Tibial artery (tissue), 4 donors: ENCODE measurements around the gene ZNF799.
A peak's percentile ranks its signal among the peaks of the same experiment; 100 is the strongest.
"Not testable (repeated sequence)": the region's sequence is repeated elsewhere in the genome, so short reads cannot be mapped to it uniquely, and the experiment has no call there.

ENCODE experiments used
- DNase-seq, 2 donors: peaks; one replicate each; pipeline ENCODE4 v3.0.0-alpha.2; 2019
- H3K27ac ChIP-seq, 2 donors: fragments of 200-600 bp; sonication (generic) in 1 of 2; 1 replicate in 1 of 2; 2 replicates in 1 of 2; pipeline ENCODE4 v1.5.1; 2018 to 2019; ENCODE audit warnings: mild to moderate bottlenecking in 1 of 2
- H3K27me3 ChIP-seq, 2 donors: fragments of 200-600 bp; sonication (generic) in 1 of 2; one replicate each; pipeline versions ENCODE4 v1.5.1 to v1.6.0; 2016 to 2019
- H3K36me3 ChIP-seq, 3 donors: fragments of 200-600 bp; sonication (generic) in 2 of 3; one replicate each; pipeline ENCODE4 v1.5.1; 2016 to 2019; ENCODE audit warnings: mild to moderate bottlenecking in 2 of 3
- H3K4me1 ChIP-seq, 4 donors: fragments of 200-600 bp; sonication (generic) in 2 of 4; 1 replicate in 3 of 4; 2 replicates in 1 of 4; pipeline ENCODE4 v1.5.1; 2016 to 2019
- H3K4me3 ChIP-seq, 2 donors: fragments of 200-600 bp; sonication (generic) in 1 of 2; 1 replicate in 1 of 2; 2 replicates in 1 of 2; pipeline ENCODE4 v1.5.1; 2018 to 2019; ENCODE audit warnings: mild to moderate bottlenecking in 2 of 2
- H3K9me3 ChIP-seq, 3 donors: fragments of 200-600 bp; sonication (generic) in 1 of 3; one replicate each; pipeline ENCODE4 v1.5.1; 2016 to 2019
- CTCF ChIP-seq, 2 experiments: fragments of 200-600 bp in 1 of 2; fragments of 450-650 bp in 1 of 2; IDR thresholded peaks; one replicate each; pipeline ENCODE4 v1.5.1; 2017 to 2019; ENCODE audit warnings: antibody characterized with exemption in 2 of 2, mild to moderate bottlenecking in 1 of 2, moderate library complexity in 1 of 2
- intact Hi-C: fragments of 100-400 bp; cut with DNase I; formaldehyde crosslinking; loops from one replicate; pipeline ENCODE4 v1.15.0; 2023; ENCODE audit warnings: low total_unique reads

ZNF799 gene

GRCh38 chr19:12380444-12380737 is 20.7 kb downstream of the ZNF799 start:
- intact Hi-C loops: no loop called here
- TF ChIP-seq CTCF (IDR thresholded peaks at IDR 0.05): no peak
- H3K4me3 ChIP-seq: no peak overlapping the region

GRCh38 chr19:12379732-12380443 is 21.2 kb downstream of the ZNF799 start:
- Histone ChIP-seq H3K27ac (no peak overlapping the region), H3K4me1 (no peaks in the 10 kb centered on the region), H3K4me3 (no peak overlapping the region), H3K9me3 (peaks cover 0 to 46% (median 19%) of the 10 kb centered on the region in 3 donors), H3K27me3 (no peaks in the 10 kb centered on the region), H3K36me3 (peaks cover 43 to 54% (median 46%) of the 10 kb centered on the region in 3 donors)
- intact Hi-C loops: no loop called here
- no peak for DNase-seq
- no peak for TF ChIP-seq CTCF (IDR thresholded peaks at IDR 0.05)

More at GRCh38 chr19:12380444-12380737, 20.7 kb downstream of the ZNF799 start:
- Histone ChIP-seq H3K9me3 (peaks cover 0 to 46% (median 19%) of the 10 kb centered on the region in 3 donors), H3K36me3 (peaks cover 43 to 54% (median 46%) of the 10 kb centered on the region in 3 donors), H3K27ac (no peak overlapping the region), H3K27me3 (no peaks in the 10 kb centered on the region), H3K4me1 (no peaks in the 10 kb centered on the region)
- no peak for DNase-seq

GRCh38 chr19:12374026-12374425 is 27.0 kb downstream of the ZNF799 start:
- no peak for DNase-seq
- H3K9me3 ChIP-seq: peaks cover 0 to 20% (median 0%) of the 10 kb centered on the region in 3 donors
- intact Hi-C loops: no loop called here
- no peaks in the 10 kb centered on the region for H3K27me3 ChIP-seq
- TF ChIP-seq CTCF (IDR thresholded peaks at IDR 0.05): no peak
- no peak overlapping the region for H3K27ac ChIP-seq
- no peak overlapping the region for H3K4me3 ChIP-seq
- H3K4me1 ChIP-seq: no peaks in the 10 kb centered on the region
- H3K36me3 ChIP-seq: peaks cover 0 to 8% (median under 1%) of the 10 kb centered on the region in 3 donors

- TF ChIP-seq CTCF (IDR thresholded peaks at IDR 0.05): peak; percentile 63 to 75
- peak; percentile 98 to 99 for DNase-seq
- H3K27me3 ChIP-seq: no peaks in the 10 kb centered on the region
- peaks cover 0 to 18% (median 9%) of the 10 kb centered on the region in 4 donors for H3K4me1 ChIP-seq
- peak within 1 kb of the TSS; percentile 79 to 86 for H3K4me3 ChIP-seq
- H3K36me3 ChIP-seq: no peaks in the 10 kb centered on the region
- H3K9me3 ChIP-seq: no peaks in the 10 kb centered on the region
- intact Hi-C loops: loop anchor here (1.0 kb wide), 1 partner anchor 32 kb away; the partner anchor contains the start of gene ZNF563
- H3K27ac ChIP-seq: peak within 1 kb of the TSS; percentile 95 to 97
These were observed 35.6 kb downstream of the ZNF799 start, which contains the start of gene ZNF442 for GRCh38 chr19:12365236-12366162. ZNF442 (minus strand) TSS chr19:12365683; CDS start chr19:12363631, 2,052 bp downstream.

- peaks cover 0 to 18% (median 9%) of the 10 kb centered on the region in 4 donors for H3K4me1 ChIP-seq
- H3K27me3 ChIP-seq: no peaks in the 10 kb centered on the region
- peak overlapping the region; percentile 95 to 97 for H3K27ac ChIP-seq
- H3K9me3 ChIP-seq: no peaks in the 10 kb centered on the region
- peak; percentile 20 to 66 for DNase-seq
- peak overlapping the region; percentile 79 to 86 for H3K4me3 ChIP-seq
- no peaks in the 10 kb centered on the region for H3K36me3 ChIP-seq
- no peak for TF ChIP-seq CTCF (IDR thresholded peaks at IDR 0.05)
- intact Hi-C loops: loop anchor here (1.0 kb wide), 1 partner anchor 31 kb away; the partner anchor contains the start of gene ZNF563
These were observed 36.5 kb downstream of the ZNF799 start for GRCh38 chr19:12364391-12365235.

- H3K27ac ChIP-seq, H3K36me3 ChIP-seq, DNase-seq, H3K27me3 ChIP-seq, intact Hi-C loops, H3K9me3 ChIP-seq, H3K4me3 ChIP-seq: not testable (repeated sequence)
- H3K4me1 ChIP-seq: peaks cover 0 to 18% (median 9%) of the 10 kb centered on the region in 4 donors
These were observed 38.8 kb downstream of the ZNF799 start for GRCh38 chr19:12362236-12362635.
